ENCODE data around the gene ATP9B. TPM values are rescaled to one million over a fixed set of nuclear protein-coding genes. Genes with fewer than 3 reads are reported as not detected.
A peak's percentile ranks its signal among the peaks of the same experiment; 100 is the strongest.

Gene ATP9B
- total RNA-seq, 1 donor from 2014 or later = 51.4 TPM

- no peak for DNase-seq (ENCODE audit: low spot score in 2 of 2)
- FAIRE-seq = no peak
These were observed 318.4 kb downstream of the ATP9B start for GRCh38 chr18:79387615-79388014.

GRCh38 chr18:79388043-79388442 lies 318.8 kb downstream of the ATP9B start:
- DNase-seq (ENCODE audit: low spot score in 2 of 2) = no peak
- no peak for FAIRE-seq

GRCh38 chr18:79389689-79390088 lies 320.5 kb downstream of the ATP9B start:
- DNase-seq (ENCODE audit: low spot score in 2 of 2) = no peak
- no peak for FAIRE-seq

GRCh38 chr18:79392226-79392625 lies 323.0 kb downstream of the ATP9B start:
- FAIRE-seq (no peak), DNase-seq (ENCODE audit: low spot score in 2 of 2) (no peak)

GRCh38 chr18:79393181-79393634 lies 324.0 kb downstream of the ATP9B start:
- no peak for DNase-seq (ENCODE audit: low spot score in 2 of 2)
- no peak for FAIRE-seq

- FAIRE-seq = no peak
- DNase-seq (ENCODE audit: low spot score in 2 of 2) = peak; percentile 86 to 91
These were observed 324.7 kb downstream of the ATP9B start for GRCh38 chr18:79393635-79394533.

GRCh38 chr18:79394534-79395307 lies 325.5 kb downstream of the ATP9B start:
- DNase-seq (ENCODE audit: low spot score in 2 of 2) (no peak), FAIRE-seq (no peak)

GRCh38 chr18:79395308-79395640 lies 326.1 kb downstream of the ATP9B start:
- FAIRE-seq (no peak), DNase-seq (ENCODE audit: low spot score in 2 of 2) (no peak)

GRCh38 chr18:79395761-79396404 lies 326.7 kb downstream of the ATP9B start, which contains the start of gene NFATC1:
Gene NFATC1 (plus strand): TSS chr18:79395930. CDS start chr18:79396225, 295 bp downstream.
- peak; percentile 71 to 87 for DNase-seq (ENCODE audit: low spot score in 2 of 2)
- FAIRE-seq = no peak

- DNase-seq (ENCODE audit: low spot score in 2 of 2) (peak; percentile 62 to 69), FAIRE-seq (no peak)
These were observed 327.4 kb downstream of the ATP9B start for GRCh38 chr18:79396431-79397246.

GRCh38 chr18:79397247-79397829 lies 328.1 kb downstream of the ATP9B start:
- no peak for FAIRE-seq
- no peak for DNase-seq (ENCODE audit: low spot score in 2 of 2)

- no peak for FAIRE-seq
- no peak for DNase-seq (ENCODE audit: low spot score in 2 of 2)
These were observed 328.9 kb downstream of the ATP9B start for GRCh38 chr18:79397830-79398761.

- FAIRE-seq (no peak), DNase-seq (ENCODE audit: low spot score in 2 of 2) (no peak)
These were observed 330.3 kb downstream of the ATP9B start for GRCh38 chr18:79399275-79400081.

- DNase-seq (ENCODE audit: low spot score in 2 of 2) (peak; percentile 70 to 71), FAIRE-seq (no peak)
These were observed 330.9 kb downstream of the ATP9B start for GRCh38 chr18:79400091-79400590.

GRCh38 chr18:79400591-79401381 lies 331.6 kb downstream of the ATP9B start:
- no peak for DNase-seq (ENCODE audit: low spot score in 2 of 2)
- FAIRE-seq = no peak

GRCh38 chr18:79401494-79402208 lies 332.5 kb downstream of the ATP9B start:
- no peak for FAIRE-seq
- DNase-seq (ENCODE audit: low spot score in 2 of 2) = no peak

Measured in frontal cortex (tissue), 4 donors.